Measurements from ENCODE around the gene SERTAD3.
"Not testable (repeated sequence)": the region's sequence is repeated elsewhere in the genome, so short reads cannot be mapped to it uniquely, and the experiment has no call there.

Gene SERTAD3

GRCh38 chr19:40433391-40434216 is 10.5 kb downstream of the SERTAD3 start:
- peak overlapping the region; percentile 79 for H3K27ac ChIP-seq
- peak overlapping the region; percentile 48 for H3K4me3 ChIP-seq (ENCODE audit: low read depth, low read length)
- peak; percentile 74 for DNase-seq
- no peak for TF ChIP-seq CTCF (IDR thresholded peaks at IDR 0.05; ENCODE audit: low read depth, low read length, missing control alignments)
- in situ Hi-C loops (cut with HindIII; ENCODE audit: low pct_ligation_motif_present, low sequenced_read_pairs) = no loop called here
- H3K27me3 ChIP-seq (replicated peaks) = no peaks in the 10 kb centered on the region
- H3K36me3 ChIP-seq (replicated peaks) = no peaks in the 10 kb centered on the region

- H3K27me3 ChIP-seq (replicated peaks); H3K36me3 ChIP-seq (replicated peaks); in situ Hi-C loops (cut with HindIII; ENCODE audit: low pct_ligation_motif_present, low sequenced_read_pairs); DNase-seq; H3K4me3 ChIP-seq (ENCODE audit: low read depth, low read length): not testable (repeated sequence)
- peak overlapping the region; percentile 79 for H3K27ac ChIP-seq
These were observed 11.4 kb downstream of the SERTAD3 start for GRCh38 chr19:40432760-40433159.

- H3K27ac ChIP-seq = no peak overlapping the region
- no peak overlapping the region for H3K4me3 ChIP-seq (ENCODE audit: low read depth, low read length)
- H3K27me3 ChIP-seq (replicated peaks) = no peaks in the 10 kb centered on the region
- no peaks in the 10 kb centered on the region for H3K36me3 ChIP-seq (replicated peaks)
- no peak for TF ChIP-seq CTCF (IDR thresholded peaks at IDR 0.05; ENCODE audit: low read depth, low read length, missing control alignments)
- in situ Hi-C loops (cut with HindIII; ENCODE audit: low pct_ligation_motif_present, low sequenced_read_pairs) = no loop called here
- DNase-seq = no peak
These were observed 12.4 kb downstream of the SERTAD3 start for GRCh38 chr19:40431698-40432097.

- in situ Hi-C loops (cut with HindIII; ENCODE audit: low pct_ligation_motif_present, low sequenced_read_pairs); H3K36me3 ChIP-seq (replicated peaks); H3K27ac ChIP-seq; H3K27me3 ChIP-seq (replicated peaks); DNase-seq; H3K4me3 ChIP-seq (ENCODE audit: low read depth, low read length): not testable (repeated sequence)
These were observed 13.9 kb downstream of the SERTAD3 start for GRCh38 chr19:40430242-40430641.

GRCh38 chr19:40428197-40428596 is 15.9 kb downstream of the SERTAD3 start:
- H3K27me3 ChIP-seq (replicated peaks) = not testable (repeated sequence)

GRCh38 chr19:40425450-40426287 is 18.5 kb downstream of the SERTAD3 start, which contains the start of gene SERTAD1:
Gene SERTAD1, minus strand, starts transcription at chr19:40425992. Its CDS starts 2,446 bp downstream, at chr19:40423546.
- Histone ChIP-seq H3K27ac (peak within 1 kb of the TSS; percentile 99), H3K4me3 (ENCODE audit: low read depth, low read length) (peak within 1 kb of the TSS; percentile 85), H3K36me3 (replicated peaks) (peaks cover 13% of the 10 kb centered on the region), H3K27me3 (replicated peaks) (no peaks in the 10 kb centered on the region)
- TF ChIP-seq CTCF (IDR thresholded peaks at IDR 0.05; ENCODE audit: low read depth, low read length, missing control alignments) = peak; percentile 64
- peak; percentile 99 for DNase-seq
- in situ Hi-C loops (cut with HindIII; ENCODE audit: low pct_ligation_motif_present, low sequenced_read_pairs) = no loop called here

More at GRCh38 chr19:40428197-40428596, 15.9 kb downstream of the SERTAD3 start:
- in situ Hi-C loops (cut with HindIII; ENCODE audit: low pct_ligation_motif_present, low sequenced_read_pairs); H3K4me3 ChIP-seq (ENCODE audit: low read depth, low read length); H3K27ac ChIP-seq; H3K36me3 ChIP-seq (replicated peaks); DNase-seq: not testable (repeated sequence)

All from brain microvascular endothelial cell (primary cell).